Loucy (cell line): ENCODE data around the gene ACY1.

Source experiments
- CTCF ChIP-seq: fragments of 200-600 bp; sonication (generic); conservative IDR thresholded peaks from 2 replicates; pipeline ENCODE4 v1.5.1; 2014; ENCODE audit warnings: mild to moderate bottlenecking, antibody characterized with exemption, low read length
- EZH2phosphoT487 ChIP-seq: fragments of 200-600 bp; IDR thresholded peaks from 2 replicates; pipeline ENCODE4 v1.6.1; 2018; ENCODE audit warnings: antibody characterized with exemption, mild to moderate bottlenecking, moderate library complexity, borderline replicate concordance

DNA sequence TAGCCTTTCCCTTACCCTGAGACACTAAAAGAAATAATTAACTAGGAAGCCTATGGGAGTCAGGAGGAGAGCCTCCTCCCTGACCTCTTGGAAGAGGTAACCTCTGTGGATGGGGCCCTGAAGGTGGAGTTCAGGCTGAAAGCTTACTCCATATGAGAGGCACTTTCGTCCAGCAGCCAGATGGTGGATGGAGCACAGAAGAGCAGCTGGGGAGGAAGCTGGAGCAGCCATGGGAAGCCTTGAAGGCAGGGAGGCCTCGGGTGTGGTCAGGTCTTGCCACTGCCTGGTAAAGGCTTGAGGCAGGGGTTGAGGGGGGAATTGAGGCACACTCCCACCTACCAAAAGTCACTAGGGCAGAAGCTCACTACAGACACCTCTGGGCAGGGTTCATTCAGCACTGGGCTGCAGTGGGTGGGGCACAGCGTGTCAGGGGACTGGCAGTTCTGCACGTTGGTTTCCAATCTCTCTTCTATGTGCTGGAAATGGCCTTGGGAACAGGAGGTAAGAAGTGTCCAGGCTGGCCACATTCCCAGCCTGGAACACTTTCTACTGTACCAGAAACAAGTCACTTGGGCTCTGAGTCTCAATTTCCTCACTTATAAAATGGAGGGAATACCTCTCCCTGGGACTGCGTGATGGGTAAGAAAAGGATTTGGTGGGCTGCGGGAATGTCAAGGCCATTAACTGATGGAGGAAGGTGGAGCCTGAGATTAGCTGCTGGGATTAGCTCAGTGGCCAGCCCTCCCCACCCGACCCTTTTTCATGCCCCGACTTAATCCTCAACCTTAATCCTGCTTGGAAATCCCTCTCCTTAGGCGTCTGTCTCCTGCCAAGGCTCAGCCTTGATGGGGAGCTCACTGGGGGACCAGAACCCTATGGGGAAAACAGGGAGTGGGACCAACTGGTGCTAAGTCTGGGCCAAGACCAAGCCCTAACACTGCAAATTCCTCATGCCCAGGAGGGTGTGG lies 21.4 kb upstream of the ACY1 start:
- TF ChIP-seq CTCF = no peak
- TF ChIP-seq EZH2phosphoT487 = no peak
